HEK293 (cell line): ENCODE data around the gene RCSD1.

Experiments
- GLIS1 ChIP-seq: fragments of 450-650 bp; formaldehyde crosslinking; IDR thresholded peaks from 2 replicates; pipeline ENCODE4 v1.5.1; 2016; ENCODE audit warnings: missing biosample characterization, missing genetic modification characterization
- KLF16 ChIP-seq: fragments of 450-650 bp; formaldehyde crosslinking; IDR thresholded peaks from 2 replicates; pipeline ENCODE4 v1.5.1; 2017; ENCODE audit warnings: missing biosample characterization, missing genetic modification characterization
- MEIS1 ChIP-seq: sonication (generic); formaldehyde crosslinking; IDR thresholded peaks from 2 replicates; pipeline ENCODE4 v1.8.1; 2022; ENCODE audit warnings: missing genetic modification reagents, mild to moderate bottlenecking, borderline replicate concordance
- OSR2 ChIP-seq: fragments of 450-650 bp; formaldehyde crosslinking; IDR thresholded peaks from 2 replicates; pipeline ENCODE4 v1.5.1; 2016; ENCODE audit warnings: missing biosample characterization, missing genetic modification characterization
- RBAK ChIP-seq: fragments of 450-650 bp; formaldehyde crosslinking; IDR thresholded peaks from 2 replicates; pipeline ENCODE4 v1.5.1; 2016; ENCODE audit warnings: missing biosample characterization, missing genetic modification characterization
- TCF7L2 ChIP-seq: IDR thresholded peaks from 2 replicates; pipeline ENCODE4 v1.6.1; 2011; ENCODE audit warnings: low read depth, mild to moderate bottlenecking, inconsistent platforms, low read length, moderate library complexity, borderline replicate concordance
- ZNF140 ChIP-seq: fragments of 450-650 bp; formaldehyde crosslinking; IDR thresholded peaks from 2 replicates; pipeline ENCODE4 v1.5.1; 2016; ENCODE audit warnings: missing biosample characterization, missing genetic modification characterization
- ZNF146 ChIP-seq: fragments of 450-650 bp; formaldehyde crosslinking; IDR thresholded peaks from 2 replicates; pipeline ENCODE4 v1.5.1; 2016; ENCODE audit warnings: missing biosample characterization, missing genetic modification characterization
- ZNF202 ChIP-seq: fragments of 450-650 bp; formaldehyde crosslinking; IDR thresholded peaks from 2 replicates; pipeline ENCODE4 v1.5.1; 2016; ENCODE audit warnings: missing biosample characterization, missing genetic modification characterization, borderline replicate concordance
- ZNF707 ChIP-seq: fragments of 450-650 bp; formaldehyde crosslinking; IDR thresholded peaks from 2 replicates; pipeline ENCODE4 v1.5.1; 2016; ENCODE audit warnings: missing biosample characterization, missing genetic modification characterization
- TF ChIP-seq, protein P1 (sequence below): fragments of 450-650 bp; formaldehyde crosslinking; IDR thresholded peaks from 2 replicates; pipeline ENCODE4 v1.5.1; 2016; ENCODE audit warnings: missing biosample characterization, missing genetic modification characterization
- TF ChIP-seq, protein P2 (sequence below): fragments of 450-650 bp; formaldehyde crosslinking; IDR thresholded peaks from 2 replicates; pipeline ENCODE4 v1.5.1; 2016; ENCODE audit warnings: missing biosample characterization, missing genetic modification characterization
- TF ChIP-seq, protein P3 (sequence below): fragments of 450-650 bp; formaldehyde crosslinking; IDR thresholded peaks from 2 replicates; pipeline ENCODE4 v1.5.1; 2016; ENCODE audit warnings: missing biosample characterization, missing genetic modification characterization

DNA sequence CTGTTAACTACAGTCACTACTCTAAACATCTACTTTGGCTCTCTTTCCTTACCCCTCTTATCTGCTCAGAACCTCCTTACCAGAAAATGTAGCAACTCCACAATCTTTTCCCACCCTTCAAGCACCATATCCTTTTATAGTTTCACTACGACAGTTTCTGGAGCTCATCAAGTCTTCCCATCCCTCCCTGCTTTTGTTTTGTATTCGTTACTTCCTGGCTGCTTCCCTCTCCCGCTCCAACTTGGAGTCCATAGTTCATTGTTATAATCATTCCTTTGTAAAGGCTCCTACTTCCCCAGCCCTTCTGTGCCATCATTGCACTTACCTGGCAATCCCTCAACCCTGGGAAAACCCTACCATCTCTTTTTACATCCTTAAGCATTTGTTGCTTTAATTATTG, 109.7 kb downstream of the RCSD1 start:
- TF ChIP-seq, protein P1, sequence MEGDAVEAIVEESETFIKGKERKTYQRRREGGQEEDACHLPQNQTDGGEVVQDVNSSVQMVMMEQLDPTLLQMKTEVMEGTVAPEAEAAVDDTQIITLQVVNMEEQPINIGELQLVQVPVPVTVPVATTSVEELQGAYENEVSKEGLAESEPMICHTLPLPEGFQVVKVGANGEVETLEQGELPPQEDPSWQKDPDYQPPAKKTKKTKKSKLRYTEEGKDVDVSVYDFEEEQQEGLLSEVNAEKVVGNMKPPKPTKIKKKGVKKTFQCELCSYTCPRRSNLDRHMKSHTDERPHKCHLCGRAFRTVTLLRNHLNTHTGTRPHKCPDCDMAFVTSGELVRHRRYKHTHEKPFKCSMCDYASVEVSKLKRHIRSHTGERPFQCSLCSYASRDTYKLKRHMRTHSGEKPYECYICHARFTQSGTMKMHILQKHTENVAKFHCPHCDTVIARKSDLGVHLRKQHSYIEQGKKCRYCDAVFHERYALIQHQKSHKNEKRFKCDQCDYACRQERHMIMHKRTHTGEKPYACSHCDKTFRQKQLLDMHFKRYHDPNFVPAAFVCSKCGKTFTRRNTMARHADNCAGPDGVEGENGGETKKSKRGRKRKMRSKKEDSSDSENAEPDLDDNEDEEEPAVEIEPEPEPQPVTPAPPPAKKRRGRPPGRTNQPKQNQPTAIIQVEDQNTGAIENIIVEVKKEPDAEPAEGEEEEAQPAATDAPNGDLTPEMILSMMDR (tag by site-specific recombination) = no peak
- TF ChIP-seq OSR2 (tag by site-specific recombination) (no peak), ZNF202 (tag by site-specific recombination) (no peak), RBAK (tag by site-specific recombination) (no peak), TCF7L2 (no peak), ZNF146 (no peak), ZNF707 (tag by site-specific recombination) (no peak), GLIS1 (tag by site-specific recombination) (no peak), KLF16 (tag by site-specific recombination) (no peak), MEIS1 (no peak), ZNF140 (tag by site-specific recombination) (no peak)
- TF ChIP-seq, protein P2, sequence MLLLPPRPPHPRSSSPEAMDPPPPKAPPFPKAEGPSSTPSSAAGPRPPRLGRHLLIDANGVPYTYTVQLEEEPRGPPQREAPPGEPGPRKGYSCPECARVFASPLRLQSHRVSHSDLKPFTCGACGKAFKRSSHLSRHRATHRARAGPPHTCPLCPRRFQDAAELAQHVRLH (tag by site-specific recombination) = no peak
- TF ChIP-seq, protein P3, sequence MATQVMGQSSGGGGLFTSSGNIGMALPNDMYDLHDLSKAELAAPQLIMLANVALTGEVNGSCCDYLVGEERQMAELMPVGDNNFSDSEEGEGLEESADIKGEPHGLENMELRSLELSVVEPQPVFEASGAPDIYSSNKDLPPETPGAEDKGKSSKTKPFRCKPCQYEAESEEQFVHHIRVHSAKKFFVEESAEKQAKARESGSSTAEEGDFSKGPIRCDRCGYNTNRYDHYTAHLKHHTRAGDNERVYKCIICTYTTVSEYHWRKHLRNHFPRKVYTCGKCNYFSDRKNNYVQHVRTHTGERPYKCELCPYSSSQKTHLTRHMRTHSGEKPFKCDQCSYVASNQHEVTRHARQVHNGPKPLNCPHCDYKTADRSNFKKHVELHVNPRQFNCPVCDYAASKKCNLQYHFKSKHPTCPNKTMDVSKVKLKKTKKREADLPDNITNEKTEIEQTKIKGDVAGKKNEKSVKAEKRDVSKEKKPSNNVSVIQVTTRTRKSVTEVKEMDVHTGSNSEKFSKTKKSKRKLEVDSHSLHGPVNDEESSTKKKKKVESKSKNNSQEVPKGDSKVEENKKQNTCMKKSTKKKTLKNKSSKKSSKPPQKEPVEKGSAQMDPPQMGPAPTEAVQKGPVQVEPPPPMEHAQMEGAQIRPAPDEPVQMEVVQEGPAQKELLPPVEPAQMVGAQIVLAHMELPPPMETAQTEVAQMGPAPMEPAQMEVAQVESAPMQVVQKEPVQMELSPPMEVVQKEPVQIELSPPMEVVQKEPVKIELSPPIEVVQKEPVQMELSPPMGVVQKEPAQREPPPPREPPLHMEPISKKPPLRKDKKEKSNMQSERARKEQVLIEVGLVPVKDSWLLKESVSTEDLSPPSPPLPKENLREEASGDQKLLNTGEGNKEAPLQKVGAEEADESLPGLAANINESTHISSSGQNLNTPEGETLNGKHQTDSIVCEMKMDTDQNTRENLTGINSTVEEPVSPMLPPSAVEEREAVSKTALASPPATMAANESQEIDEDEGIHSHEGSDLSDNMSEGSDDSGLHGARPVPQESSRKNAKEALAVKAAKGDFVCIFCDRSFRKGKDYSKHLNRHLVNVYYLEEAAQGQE = no peak
